Suprapubic skin (tissue), 4 donors: ENCODE data around the gene GSN. TPM values are rescaled to one million over a fixed set of nuclear protein-coding genes. Genes with fewer than 3 reads are reported as not detected.
A peak's percentile ranks its signal among the peaks of the same experiment; 100 is the strongest.

Source experiments
- DNase-seq, 2 donors: peaks; one replicate each; pipeline ENCODE4 v3.0.0-alpha.2; 2019; ENCODE audit warnings: low spot score in 2 of 2
- H3K27ac ChIP-seq: fragments of 200-600 bp; sonication (generic); one replicate; pipeline ENCODE4 v1.5.1; 2019
- H3K27me3 ChIP-seq: fragments of 200-600 bp; sonication (generic); one replicate; pipeline ENCODE4 v1.5.1; 2019
- H3K36me3 ChIP-seq: fragments of 200-600 bp; sonication (generic); one replicate; pipeline ENCODE4 v1.5.1; 2019
- H3K4me1 ChIP-seq: fragments of 200-600 bp; sonication (generic); one replicate; pipeline ENCODE4 v1.5.1; 2019
- H3K4me3 ChIP-seq: fragments of 200-600 bp; sonication (generic); one replicate; pipeline ENCODE4 v1.5.1; 2019; ENCODE audit warnings: mild to moderate bottlenecking
- H3K9me3 ChIP-seq: fragments of 200-600 bp; sonication (generic); one replicate; pipeline ENCODE4 v1.5.1; 2019
- EP300 ChIP-seq: sonication (generic); formaldehyde crosslinking; IDR thresholded peaks from one replicate; pipeline ENCODE4 v1.6.1; 2017; ENCODE audit warnings: antibody characterized with exemption
- POLR2A ChIP-seq, 2 donors: fragments of 450-650 bp; IDR thresholded peaks; one replicate each; pipeline ENCODE4 v1.6.1; 2017; ENCODE audit warnings: antibody characterized with exemption in 2 of 2, mild to moderate bottlenecking in 2 of 2, moderate library complexity in 2 of 2
- POLR2AphosphoS5 ChIP-seq, 3 donors: sonication (generic); formaldehyde crosslinking; IDR thresholded peaks; one replicate each; pipeline ENCODE4 v1.6.1; 2017; ENCODE audit warnings: antibody characterized with exemption in 3 of 3
- WGBS: methylation state at CpG from one replicate; pipeline ENCODE4 v1.1.5; 2018; 5-methylcytosine and 5-hydroxymethylcytosine counted together
- total RNA-seq, 4 donors: library from RNA; depleted of rRNA; stranded (reverse); fragments of >200 nt; gene quantifications; one replicate each; pipeline ENCODE4 v1.1.0, GENCODE V29; 2016
- TF ChIP-seq, protein P1 (sequence below), 2 donors: fragments of 200-600 bp in 1 of 2; fragments of 450-650 bp in 1 of 2; sonication (generic) in 1 of 2; IDR thresholded peaks; one replicate each; pipeline ENCODE4 v1.5.1; 2016 to 2019; ENCODE audit warnings: antibody characterized with exemption in 2 of 2, mild to moderate bottlenecking in 1 of 2, moderate library complexity in 1 of 2

GSN gene
- total RNA-seq, 4 donors from 2014 or later: 681 to 944 (median 771) TPM

DNA sequence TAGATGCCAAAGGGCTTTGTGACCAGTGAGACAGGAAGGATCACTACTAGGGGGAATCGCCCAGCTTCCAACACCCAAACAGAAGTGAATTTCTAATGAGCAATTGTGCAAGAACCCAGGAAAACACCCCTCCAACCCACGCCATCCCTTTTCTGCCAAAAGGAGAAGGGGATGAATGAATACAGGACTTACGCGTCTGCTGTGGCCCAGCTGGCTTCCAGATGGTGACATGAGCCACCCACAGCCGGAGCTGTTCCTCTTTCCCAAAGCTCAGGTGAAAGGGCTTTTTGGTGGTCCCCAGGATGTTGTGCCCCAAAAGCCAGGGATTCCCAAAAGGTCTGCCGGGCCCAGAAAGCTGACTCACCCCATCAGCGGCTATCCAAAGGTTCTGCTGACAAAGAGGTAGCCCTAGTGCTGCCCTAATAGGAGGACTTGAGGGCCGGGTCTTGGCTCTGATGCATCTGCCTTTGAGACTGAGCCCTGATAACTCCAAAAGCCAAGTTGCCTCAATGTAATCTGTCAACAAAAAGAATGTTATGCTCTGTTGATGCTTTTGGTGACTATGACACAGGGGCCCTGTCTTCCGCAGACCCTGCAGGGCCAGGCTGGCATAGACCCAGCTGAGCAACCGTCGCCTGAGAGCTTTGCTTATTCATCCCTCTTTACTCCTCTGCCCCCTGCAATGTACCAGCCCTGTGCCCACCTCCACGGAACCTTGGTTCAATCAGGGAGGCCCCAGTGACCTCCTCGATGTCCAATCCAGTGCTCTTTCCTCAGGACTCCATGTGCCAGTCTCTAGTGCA, 14.5 kb downstream of the GSN start:
- WGBS: 33% methylated on average over 10 of the region's 13 CpGs
- Histone ChIP-seq H3K27ac (peak overlapping the region; percentile 97), H3K4me3 (no peak overlapping the region), H3K36me3 (no peaks in the 10 kb centered on the region), H3K9me3 (no peaks in the 10 kb centered on the region), H3K4me1 (peaks cover 100% of the 10 kb centered on the region), H3K27me3 (no peaks in the 10 kb centered on the region)
- TF ChIP-seq, protein P1, sequence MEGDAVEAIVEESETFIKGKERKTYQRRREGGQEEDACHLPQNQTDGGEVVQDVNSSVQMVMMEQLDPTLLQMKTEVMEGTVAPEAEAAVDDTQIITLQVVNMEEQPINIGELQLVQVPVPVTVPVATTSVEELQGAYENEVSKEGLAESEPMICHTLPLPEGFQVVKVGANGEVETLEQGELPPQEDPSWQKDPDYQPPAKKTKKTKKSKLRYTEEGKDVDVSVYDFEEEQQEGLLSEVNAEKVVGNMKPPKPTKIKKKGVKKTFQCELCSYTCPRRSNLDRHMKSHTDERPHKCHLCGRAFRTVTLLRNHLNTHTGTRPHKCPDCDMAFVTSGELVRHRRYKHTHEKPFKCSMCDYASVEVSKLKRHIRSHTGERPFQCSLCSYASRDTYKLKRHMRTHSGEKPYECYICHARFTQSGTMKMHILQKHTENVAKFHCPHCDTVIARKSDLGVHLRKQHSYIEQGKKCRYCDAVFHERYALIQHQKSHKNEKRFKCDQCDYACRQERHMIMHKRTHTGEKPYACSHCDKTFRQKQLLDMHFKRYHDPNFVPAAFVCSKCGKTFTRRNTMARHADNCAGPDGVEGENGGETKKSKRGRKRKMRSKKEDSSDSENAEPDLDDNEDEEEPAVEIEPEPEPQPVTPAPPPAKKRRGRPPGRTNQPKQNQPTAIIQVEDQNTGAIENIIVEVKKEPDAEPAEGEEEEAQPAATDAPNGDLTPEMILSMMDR (IDR thresholded peaks at IDR 0.05): no peak
- TF ChIP-seq POLR2A (IDR thresholded peaks at IDR 0.05) (no peak), EP300 (no peak), POLR2AphosphoS5 (IDR thresholded peaks at IDR 0.05) (peak in 2 of 3 donors; percentile 44 to 56)
- peak in 1 of 2 donors; percentile 91 for DNase-seq

DNA sequence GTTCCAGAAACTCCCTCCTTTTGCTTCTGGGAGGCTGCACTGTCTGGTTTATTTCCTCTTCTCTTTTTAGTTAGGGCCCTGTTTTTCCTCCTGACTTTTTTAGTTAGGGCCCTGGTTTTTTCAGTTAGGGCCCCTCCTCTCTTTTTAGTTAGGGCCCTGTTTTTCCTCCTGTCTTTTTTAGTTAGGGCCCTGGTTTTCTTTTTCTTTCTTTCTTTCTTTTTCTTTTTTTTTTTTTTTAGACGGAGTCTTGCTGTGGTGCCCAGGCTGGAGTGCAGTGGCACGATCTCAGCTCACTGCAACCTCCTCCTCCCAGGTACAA, 15.1 kb downstream of the GSN start:
- no peak for TF ChIP-seq POLR2AphosphoS5 (IDR thresholded peaks at IDR 0.05)
- no peak for TF ChIP-seq POLR2A (IDR thresholded peaks at IDR 0.05)
- TF ChIP-seq, protein P1 (IDR thresholded peaks at IDR 0.05): no peak
- no peak for TF ChIP-seq EP300
- no peak overlapping the region for H3K4me3 ChIP-seq
- peak overlapping the region; percentile 97 for H3K27ac ChIP-seq
- H3K36me3 ChIP-seq: no peaks in the 10 kb centered on the region
- 78% methylated on average over 2 of the region's 2 CpGs for WGBS
- peak in 1 of 2 donors; percentile 56 for DNase-seq
- H3K4me1 ChIP-seq: peaks cover 100% of the 10 kb centered on the region
- H3K9me3 ChIP-seq: no peaks in the 10 kb centered on the region
- H3K27me3 ChIP-seq: no peaks in the 10 kb centered on the region

DNA sequence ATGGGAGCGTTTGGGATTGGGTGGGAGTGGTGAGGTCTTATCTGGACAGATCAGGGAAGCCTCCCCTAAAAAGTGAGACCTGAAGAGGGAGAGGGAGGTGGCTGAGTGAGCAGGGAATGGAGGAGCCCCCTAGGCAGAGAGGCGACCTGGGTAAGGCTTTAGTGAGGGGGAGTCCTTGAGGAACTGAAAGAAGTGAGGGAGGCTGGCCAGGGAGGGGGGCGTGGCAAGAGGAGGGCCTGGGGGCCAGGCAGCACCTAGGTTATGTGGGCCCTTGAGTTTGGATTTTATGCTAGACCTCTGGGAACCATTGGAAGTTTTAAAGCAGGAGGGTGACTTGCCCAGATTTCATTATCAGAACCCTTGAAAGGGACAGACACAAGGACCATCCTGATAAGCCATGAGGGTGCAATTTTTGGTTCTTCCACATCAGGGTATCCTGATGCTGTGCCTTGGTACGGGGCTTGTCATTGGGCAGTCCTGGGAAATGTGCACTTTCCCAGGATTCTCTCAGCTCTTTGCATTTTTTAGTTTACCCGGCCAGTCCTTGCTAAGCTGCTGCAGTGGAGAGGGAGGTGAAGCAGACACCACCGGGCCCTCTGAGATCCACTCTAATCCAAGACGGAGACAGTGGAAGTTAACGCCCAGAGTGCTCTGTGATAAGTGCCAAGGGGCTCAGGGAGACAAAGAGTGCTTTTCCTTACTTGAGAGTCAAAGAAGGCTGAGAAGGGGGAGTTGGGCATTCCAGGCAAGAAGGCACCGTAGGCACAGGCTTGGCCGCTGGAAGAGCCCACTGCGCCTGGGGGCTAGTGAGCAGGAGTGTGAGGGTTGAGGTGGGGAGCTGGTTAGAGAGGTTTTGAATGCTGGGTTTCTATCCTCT, 16.1 kb downstream of the GSN start:
- H3K4me3 ChIP-seq: no peak overlapping the region
- H3K27ac ChIP-seq: peak overlapping the region; percentile 97
- TF ChIP-seq POLR2A (IDR thresholded peaks at IDR 0.05) (no peak), POLR2AphosphoS5 (IDR thresholded peaks at IDR 0.05) (no peak), EP300 (no peak)
- TF ChIP-seq, protein P1 (IDR thresholded peaks at IDR 0.05): no peak
- peak; percentile 58 to 69 for DNase-seq
- H3K27me3 ChIP-seq: no peaks in the 10 kb centered on the region
- peaks cover 100% of the 10 kb centered on the region for H3K4me1 ChIP-seq
- no peaks in the 10 kb centered on the region for H3K9me3 ChIP-seq
- no peaks in the 10 kb centered on the region for H3K36me3 ChIP-seq
- WGBS: 47% methylated on average over 11 of the region's 11 CpGs

DNA sequence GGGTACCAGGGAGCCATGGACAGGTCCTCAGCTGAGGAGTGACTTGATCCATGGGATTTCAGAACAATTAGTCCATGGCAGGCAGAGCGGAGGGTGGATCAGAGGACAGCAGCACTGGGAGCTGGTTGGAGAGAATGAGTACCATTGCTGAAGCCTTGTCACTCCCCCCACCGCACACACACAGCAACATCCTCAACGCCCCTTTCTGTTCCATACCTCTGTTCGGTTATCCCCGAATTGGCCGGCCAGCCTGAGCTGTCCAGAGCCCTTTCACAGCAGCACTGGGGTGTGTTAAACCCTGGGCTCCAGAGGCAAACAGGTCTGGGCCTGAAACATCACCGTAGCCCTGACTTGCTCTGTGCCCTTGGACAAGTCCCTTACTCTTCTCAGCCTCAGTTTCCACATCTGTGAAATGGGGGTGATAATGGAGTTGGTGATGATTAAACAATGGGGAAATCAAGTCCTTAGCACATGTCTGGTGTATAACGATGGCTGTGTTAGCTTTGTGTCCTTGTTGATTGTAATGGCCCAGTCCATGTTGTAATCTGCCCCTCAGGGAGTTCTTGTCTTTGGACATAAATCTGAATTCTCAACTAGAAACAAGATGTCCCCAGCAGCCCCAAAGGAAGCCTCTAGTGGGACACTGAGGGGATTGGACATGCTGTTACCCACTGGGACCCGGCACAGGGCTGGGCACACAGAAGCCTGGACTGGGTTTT, 16.9 kb downstream of the GSN start:
- no peak overlapping the region for H3K4me3 ChIP-seq
- no peaks in the 10 kb centered on the region for H3K9me3 ChIP-seq
- peak in 2 of 3 donors; percentile 36 to 56 for TF ChIP-seq POLR2AphosphoS5 (IDR thresholded peaks at IDR 0.05)
- TF ChIP-seq, protein P1 (IDR thresholded peaks at IDR 0.05): no peak
- peak overlapping the region; percentile 97 for H3K27ac ChIP-seq
- DNase-seq: peak; percentile 69 to 81
- no peaks in the 10 kb centered on the region for H3K27me3 ChIP-seq
- H3K36me3 ChIP-seq: no peaks in the 10 kb centered on the region
- peaks cover 100% of the 10 kb centered on the region for H3K4me1 ChIP-seq
- 85% methylated on average over 9 of the region's 9 CpGs for WGBS
